Loucy (cell line): Measurements from ENCODE around the gene LMO7.

Experiments used
- H2AFZ ChIP-seq: fragments of 200-600 bp; sonication (generic); 2 replicates; pipeline ENCODE4 v1.6.0; 2016; ENCODE audit warnings: antibody characterized with exemption, mild to moderate bottlenecking, low read length, moderate library complexity
- H3F3A ChIP-seq: fragments of 200-600 bp; 2 replicates; pipeline ENCODE4 v1.6.0; 2016; ENCODE audit warnings: antibody characterized with exemption, low read depth, mild to moderate bottlenecking
- H3K27me3 ChIP-seq: fragments of 200-600 bp; sonication (generic); 2 replicates; pipeline ENCODE4 v1.6.1; 2014; ENCODE audit warnings: low read length, mild to moderate bottlenecking; ENCODE audit not compliant: insufficient read depth, poor library complexity, severe bottlenecking
- H3K36me3 ChIP-seq: fragments of 200-600 bp; sonication (generic); 2 replicates; pipeline ENCODE4 v1.6.1; 2016; ENCODE audit warnings: low read length; ENCODE audit not compliant: insufficient read depth
- H3K4me1 ChIP-seq: fragments of 200-600 bp; sonication (generic); 2 replicates; pipeline ENCODE4 v1.5.1; 2014; ENCODE audit warnings: low read length, mild to moderate bottlenecking; ENCODE audit not compliant: insufficient read depth, poor library complexity, severe bottlenecking
- H3K4me2 ChIP-seq: fragments of 200-600 bp; sonication (generic); 2 replicates; pipeline ENCODE4 v1.6.0; 2014; ENCODE audit warnings: antibody characterized with exemption, low read length, low read depth, mild to moderate bottlenecking; ENCODE audit not compliant: poor library complexity, severe bottlenecking
- H3K4me3 ChIP-seq: fragments of 200-600 bp; sonication (generic); 2 replicates; pipeline ENCODE4 v1.5.1; 2014; ENCODE audit warnings: low read length, mild to moderate bottlenecking, mixed read lengths; ENCODE audit not compliant: poor library complexity, severe bottlenecking
- H3K79me2 ChIP-seq: fragments of 200-600 bp; sonication (generic); 2 replicates; pipeline ENCODE4 v1.6.1; 2014; ENCODE audit warnings: low read length; ENCODE audit not compliant: insufficient read depth
- H3K9ac ChIP-seq: fragments of 200-600 bp; sonication (generic); 2 replicates; pipeline ENCODE4 v1.6.0; 2014; ENCODE audit warnings: mild to moderate bottlenecking, low read depth, low read length, moderate library complexity; ENCODE audit not compliant: poor library complexity, severe bottlenecking
- H3K9me2 ChIP-seq: fragments of 200-600 bp; sonication (generic); replicated peaks from 2 replicates; pipeline ENCODE4 v1.6.1; 2016; ENCODE audit warnings: low read depth, low read length, mixed read lengths
- H3K9me3 ChIP-seq: fragments of 200-600 bp; sonication (generic); 2 replicates; pipeline ENCODE4 v1.6.1; 2014; ENCODE audit warnings: mild to moderate bottlenecking, antibody characterized with exemption, low read length, low read depth; ENCODE audit not compliant: insufficient read depth
- H4K20me1 ChIP-seq: fragments of 200-600 bp; sonication (generic); 2 replicates; pipeline ENCODE4 v1.6.0; 2014; ENCODE audit warnings: antibody characterized with exemption, low read length, mild to moderate bottlenecking; ENCODE audit not compliant: insufficient read depth, poor library complexity, severe bottlenecking
- CTCF ChIP-seq: fragments of 200-600 bp; sonication (generic); conservative IDR thresholded peaks from 2 replicates; pipeline ENCODE4 v1.5.1; 2014; ENCODE audit warnings: mild to moderate bottlenecking, antibody characterized with exemption, low read length
- EZH2phosphoT487 ChIP-seq: fragments of 200-600 bp; IDR thresholded peaks from 2 replicates; pipeline ENCODE4 v1.6.1; 2018; ENCODE audit warnings: antibody characterized with exemption, mild to moderate bottlenecking, moderate library complexity, borderline replicate concordance

LMO7 gene

GRCh38 chr13:75877071-75877470, 240.9 kb downstream of the LMO7 start:
- Histone ChIP-seq H2AFZ (peak overlapping the region; percentile 92), H3K9me2 (no peaks in the 10 kb centered on the region), H3K4me1 (peaks cover 5% of the 10 kb centered on the region), H3K79me2 (no peaks in the 10 kb centered on the region), H3F3A (no peaks in the 10 kb centered on the region), H3K27me3 (no peaks in the 10 kb centered on the region), H3K36me3 (no peaks in the 10 kb centered on the region), H3K4me3 (no peak overlapping the region), H3K4me2 (peak overlapping the region; percentile 56), H3K9me3 (no peaks in the 10 kb centered on the region), H3K9ac (no peak overlapping the region), H4K20me1 (no peaks in the 10 kb centered on the region)
- TF ChIP-seq EZH2phosphoT487 (no peak), CTCF (no peak)

- H3K9me3 ChIP-seq = no peaks in the 10 kb centered on the region
- no peak for TF ChIP-seq EZH2phosphoT487
- no peak for TF ChIP-seq CTCF
- H4K20me1 ChIP-seq = no peaks in the 10 kb centered on the region
- no peaks in the 10 kb centered on the region for H3K9me2 ChIP-seq
- no peak overlapping the region for H2AFZ ChIP-seq
- H3K4me2 ChIP-seq = no peak overlapping the region
- no peaks in the 10 kb centered on the region for H3F3A ChIP-seq
- no peaks in the 10 kb centered on the region for H3K79me2 ChIP-seq
- no peaks in the 10 kb centered on the region for H3K36me3 ChIP-seq
- no peak overlapping the region for H3K9ac ChIP-seq
- peaks cover 5% of the 10 kb centered on the region for H3K4me1 ChIP-seq
- no peaks in the 10 kb centered on the region for H3K27me3 ChIP-seq
- no peak overlapping the region for H3K4me3 ChIP-seq
These were observed 243.5 kb downstream of the LMO7 start for GRCh38 chr13:75879656-75880055.

- Histone ChIP-seq H3K4me2 (no peak overlapping the region), H3K9me3 (no peaks in the 10 kb centered on the region), H3K9ac (no peak overlapping the region), H3K79me2 (no peaks in the 10 kb centered on the region), H3K4me3 (no peak overlapping the region), H3K9me2 (no peaks in the 10 kb centered on the region), H3K27me3 (no peaks in the 10 kb centered on the region), H3K36me3 (no peaks in the 10 kb centered on the region), H2AFZ (no peak overlapping the region), H3F3A (no peaks in the 10 kb centered on the region), H4K20me1 (no peaks in the 10 kb centered on the region), H3K4me1 (peaks cover 1% of the 10 kb centered on the region)
- TF ChIP-seq CTCF = no peak
- TF ChIP-seq EZH2phosphoT487 = no peak
These were observed 245.1 kb downstream of the LMO7 start for GRCh38 chr13:75881109-75881775.
